ENCODE results near the gene ODF2L. TPM values are rescaled to one million over a fixed set of nuclear protein-coding genes. Genes with fewer than 3 reads are reported as not detected.
A peak's percentile ranks its signal among the peaks of the same experiment; 100 is the strongest.

The ODF2L gene
- total RNA-seq, 4 donors from 2014 or later = 26.5 to 134 (median 56.3) TPM

DNA sequence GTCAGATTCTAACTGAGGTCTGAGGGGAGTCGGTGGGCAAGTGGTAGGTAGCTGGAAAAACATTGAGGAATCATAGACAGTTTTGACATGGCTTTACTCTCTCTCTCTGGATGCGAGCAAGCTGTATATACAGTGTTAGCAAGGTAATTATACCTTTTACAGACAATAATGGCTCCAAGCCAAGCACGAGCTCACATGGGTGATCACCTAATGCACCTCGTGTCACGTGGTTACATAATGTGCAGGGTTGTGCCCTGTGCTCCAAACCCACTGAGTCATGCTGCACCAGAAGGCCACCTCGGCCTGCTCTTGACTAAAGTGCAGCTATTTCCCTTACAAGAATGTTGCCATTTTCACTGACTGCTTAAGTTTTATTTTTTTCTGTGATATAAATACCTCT, 20.2 kb upstream of the ODF2L start:
- Histone ChIP-seq H3K27ac (no peak overlapping the region), H3K36me3 (no peaks in the 10 kb centered on the region), H3K4me3 (no peak overlapping the region), H3K4me1 (no peaks in the 10 kb centered on the region), H3K27me3 (no peaks in the 10 kb centered on the region), H3K9me3 (no peaks in the 10 kb centered on the region)
- DNase-seq = no peak
- intact Hi-C loops (cut with DNase I; ENCODE audit: low total_unique reads) = no loop called here
- TF ChIP-seq POLR2A (IDR thresholded peaks at IDR 0.05) (no peak), CTCF (IDR thresholded peaks at IDR 0.05) (no peak)

DNA sequence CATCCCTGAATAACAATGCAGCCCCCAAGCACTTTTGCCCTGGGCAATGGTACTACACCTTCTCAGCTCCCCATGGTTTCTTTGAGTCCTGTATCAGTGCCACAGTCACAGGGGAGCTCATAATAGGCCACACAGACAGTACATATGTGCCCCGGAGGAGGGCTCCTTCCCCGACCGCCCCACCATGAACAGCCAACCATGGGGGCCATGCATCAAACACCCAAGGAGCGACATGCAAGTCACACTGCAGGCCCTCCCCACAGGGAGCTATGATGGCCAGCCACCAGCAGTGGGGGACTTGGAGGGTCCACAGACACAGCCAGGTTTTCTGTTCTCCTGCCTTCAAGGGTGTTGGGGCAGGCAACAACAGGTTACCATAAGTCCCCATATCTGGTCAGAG, 14.8 kb upstream of the ODF2L start:
- Histone ChIP-seq H3K4me1 (no peaks in the 10 kb centered on the region), H3K27me3 (no peaks in the 10 kb centered on the region), H3K36me3 (no peaks in the 10 kb centered on the region), H3K9me3 (no peaks in the 10 kb centered on the region), H3K4me3 (no peak overlapping the region), H3K27ac (no peak overlapping the region)
- no peak for TF ChIP-seq CTCF (IDR thresholded peaks at IDR 0.05)
- TF ChIP-seq POLR2A (IDR thresholded peaks at IDR 0.05) = no peak
- no peak for DNase-seq
- intact Hi-C loops (cut with DNase I; ENCODE audit: low total_unique reads) = no loop called here

DNA sequence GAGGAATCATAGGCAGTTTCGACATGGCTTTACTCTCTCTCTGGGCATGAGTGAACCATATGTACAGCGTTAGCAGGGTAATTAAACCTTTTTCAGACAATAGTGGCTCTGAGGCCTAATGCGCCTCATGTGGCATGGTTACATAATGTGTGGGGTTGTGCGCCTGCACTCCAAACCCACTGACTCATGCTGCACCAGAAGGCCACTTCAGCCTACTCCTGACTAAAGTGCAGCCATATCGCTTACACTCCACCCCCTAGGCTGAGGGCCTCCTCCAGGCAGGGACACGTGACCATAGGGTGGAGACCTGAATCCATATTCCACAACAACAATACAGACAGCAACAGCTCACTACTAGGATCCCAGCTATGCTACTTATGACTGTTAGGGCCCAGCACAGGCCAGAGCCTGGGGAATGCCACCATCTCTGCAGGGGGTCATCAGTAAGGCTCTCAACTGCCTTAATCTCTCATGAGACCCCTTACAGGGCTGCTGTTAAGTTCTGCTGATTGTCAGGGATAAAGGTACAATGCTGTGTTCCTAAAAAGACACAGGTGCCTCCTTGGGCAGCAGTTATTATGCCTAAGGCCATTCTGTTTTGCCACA, 13.4 kb upstream of the ODF2L start:
- Histone ChIP-seq H3K27ac (no peak overlapping the region), H3K9me3 (no peaks in the 10 kb centered on the region), H3K4me1 (no peaks in the 10 kb centered on the region), H3K4me3 (no peak overlapping the region), H3K27me3 (no peaks in the 10 kb centered on the region), H3K36me3 (no peaks in the 10 kb centered on the region)
- no peak for TF ChIP-seq POLR2A (IDR thresholded peaks at IDR 0.05)
- no peak for TF ChIP-seq CTCF (IDR thresholded peaks at IDR 0.05)
- DNase-seq = no peak
- intact Hi-C loops (cut with DNase I; ENCODE audit: low total_unique reads) = no loop called here

GRCh38 chr1:86396498-86396890, 371 bp upstream of the ODF2L start:
- intact Hi-C loops (cut with DNase I; ENCODE audit: low total_unique reads) = loop anchor here (10.0 kb wide), 1 partner anchor 108 kb away; no protein-coding TSS in a partner anchor

More at GRCh38 chr1:86396498-86396890, 371 bp upstream of the ODF2L start:
- DNase-seq = no peak
- Histone ChIP-seq H3K27me3 (no peaks in the 10 kb centered on the region), H3K27ac (peak overlapping the region; percentile 77 to 80), H3K4me3 (peak overlapping the region; percentile 72 to 97), H3K4me1 (no peaks in the 10 kb centered on the region), H3K36me3 (no peaks in the 10 kb centered on the region), H3K9me3 (no peaks in the 10 kb centered on the region)
- TF ChIP-seq POLR2A (IDR thresholded peaks at IDR 0.05) (no peak), CTCF (IDR thresholded peaks at IDR 0.05) (no peak)
